ENCODE results near the gene RXRG.

DNA sequence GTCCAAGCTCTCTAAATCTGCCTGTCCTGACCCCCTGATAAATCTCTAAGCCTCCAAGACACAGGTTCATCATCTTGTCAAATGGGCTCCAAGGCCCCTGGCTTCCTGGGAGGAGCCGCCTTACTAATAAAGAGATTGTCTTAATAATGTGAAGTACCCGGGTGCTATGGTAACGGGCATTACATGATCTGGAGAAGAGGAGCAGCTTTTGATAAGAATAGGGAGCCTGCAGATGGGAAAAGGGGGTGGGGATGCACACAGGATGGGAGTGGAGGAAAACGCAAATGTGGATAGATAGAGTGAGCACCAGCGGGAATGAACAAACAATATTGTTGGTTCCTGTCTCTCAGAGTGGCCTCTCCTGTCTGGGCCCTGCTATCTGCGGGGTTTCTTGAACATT, 11.9 kb upstream of the RXRG start:
- TF ChIP-seq, protein P1, sequence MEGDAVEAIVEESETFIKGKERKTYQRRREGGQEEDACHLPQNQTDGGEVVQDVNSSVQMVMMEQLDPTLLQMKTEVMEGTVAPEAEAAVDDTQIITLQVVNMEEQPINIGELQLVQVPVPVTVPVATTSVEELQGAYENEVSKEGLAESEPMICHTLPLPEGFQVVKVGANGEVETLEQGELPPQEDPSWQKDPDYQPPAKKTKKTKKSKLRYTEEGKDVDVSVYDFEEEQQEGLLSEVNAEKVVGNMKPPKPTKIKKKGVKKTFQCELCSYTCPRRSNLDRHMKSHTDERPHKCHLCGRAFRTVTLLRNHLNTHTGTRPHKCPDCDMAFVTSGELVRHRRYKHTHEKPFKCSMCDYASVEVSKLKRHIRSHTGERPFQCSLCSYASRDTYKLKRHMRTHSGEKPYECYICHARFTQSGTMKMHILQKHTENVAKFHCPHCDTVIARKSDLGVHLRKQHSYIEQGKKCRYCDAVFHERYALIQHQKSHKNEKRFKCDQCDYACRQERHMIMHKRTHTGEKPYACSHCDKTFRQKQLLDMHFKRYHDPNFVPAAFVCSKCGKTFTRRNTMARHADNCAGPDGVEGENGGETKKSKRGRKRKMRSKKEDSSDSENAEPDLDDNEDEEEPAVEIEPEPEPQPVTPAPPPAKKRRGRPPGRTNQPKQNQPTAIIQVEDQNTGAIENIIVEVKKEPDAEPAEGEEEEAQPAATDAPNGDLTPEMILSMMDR (IDR thresholded peaks at IDR 0.05), result no peak
- TF ChIP-seq POLR2A (IDR thresholded peaks at IDR 0.05) (no peak), EP300 (IDR thresholded peaks at IDR 0.05) (no peak), POLR2AphosphoS5 (IDR thresholded peaks at IDR 0.05) (no peak)
